ENCODE results near the gene LARGE1. TPM values are rescaled to one million over a fixed set of nuclear protein-coding genes. Genes with fewer than 3 reads are reported as not detected.
A peak's percentile ranks its signal among the peaks of the same experiment; 100 is the strongest.

The LARGE1 gene
- polyA plus RNA-seq, 1 donor: 17.8 TPM

- H3K9me3 ChIP-seq (ENCODE audit: control insufficient read depth, low read depth, low read length): no peaks in the 10 kb centered on the region
- DNase-seq: no peak
- no peak overlapping the region for H3K4me3 ChIP-seq (ENCODE audit: low read length)
- no peak overlapping the region for H3K27ac ChIP-seq (ENCODE audit: low read length)
- H3K27me3 ChIP-seq (ENCODE audit: control insufficient read depth, insufficient read depth, low read length): no peaks in the 10 kb centered on the region
- no CpG with 5 or more reads among the region's 10 CpGs for WGBS (ENCODE audit: insufficient coverage, low lambda C conversion rate)
- no peaks in the 10 kb centered on the region for H3K36me3 ChIP-seq (ENCODE audit: control insufficient read depth, insufficient read depth, low read length)
- H3K4me1 ChIP-seq (ENCODE audit: control insufficient read depth, insufficient read depth, low read length): no peaks in the 10 kb centered on the region
These were observed 232.8 kb downstream of the LARGE1 start for GRCh38 chr22:33687464-33687863.

- no peak overlapping the region for H3K4me3 ChIP-seq (ENCODE audit: low read length)
- 100% methylated on average over 3 of the region's 11 CpGs for WGBS (ENCODE audit: insufficient coverage, low lambda C conversion rate)
- no peak for DNase-seq
These were observed 236.2 kb downstream of the LARGE1 start for GRCh38 chr22:33684087-33684486.

GRCh38 chr22:33682927-33683326, 237.3 kb downstream of the LARGE1 start:
- Histone ChIP-seq H3K36me3 (ENCODE audit: control insufficient read depth, insufficient read depth, low read length) (no peaks in the 10 kb centered on the region), H3K9me3 (ENCODE audit: control insufficient read depth, low read depth, low read length) (no peaks in the 10 kb centered on the region), H3K4me1 (ENCODE audit: control insufficient read depth, insufficient read depth, low read length) (no peaks in the 10 kb centered on the region), H3K27ac (ENCODE audit: low read length) (no peak overlapping the region), H3K4me3 (ENCODE audit: low read length) (no peak overlapping the region), H3K27me3 (ENCODE audit: control insufficient read depth, insufficient read depth, low read length) (no peaks in the 10 kb centered on the region)
- WGBS (ENCODE audit: insufficient coverage, low lambda C conversion rate): no CpG with 5 or more reads among the region's 2 CpGs
- DNase-seq: no peak

More at GRCh38 chr22:33684087-33684486, 236.2 kb downstream of the LARGE1 start:
- Histone ChIP-seq H3K27me3 (ENCODE audit: control insufficient read depth, insufficient read depth, low read length) (no peaks in the 10 kb centered on the region), H3K4me1 (ENCODE audit: control insufficient read depth, insufficient read depth, low read length) (no peaks in the 10 kb centered on the region), H3K27ac (ENCODE audit: low read length) (no peak overlapping the region), H3K9me3 (ENCODE audit: control insufficient read depth, low read depth, low read length) (no peaks in the 10 kb centered on the region), H3K36me3 (ENCODE audit: control insufficient read depth, insufficient read depth, low read length) (no peaks in the 10 kb centered on the region)

- Histone ChIP-seq H3K27ac (ENCODE audit: low read length) (no peak overlapping the region), H3K4me1 (ENCODE audit: control insufficient read depth, insufficient read depth, low read length) (no peaks in the 10 kb centered on the region), H3K27me3 (ENCODE audit: control insufficient read depth, insufficient read depth, low read length) (no peaks in the 10 kb centered on the region), H3K36me3 (ENCODE audit: control insufficient read depth, insufficient read depth, low read length) (no peaks in the 10 kb centered on the region), H3K9me3 (ENCODE audit: control insufficient read depth, low read depth, low read length) (no peaks in the 10 kb centered on the region), H3K4me3 (ENCODE audit: low read length) (no peak overlapping the region)
- WGBS (ENCODE audit: insufficient coverage, low lambda C conversion rate): no CpG with 5 or more reads among the region's 3 CpGs
- DNase-seq: no peak
These were observed 239.6 kb downstream of the LARGE1 start for GRCh38 chr22:33680632-33681031.

- DNase-seq: no peak
- no peaks in the 10 kb centered on the region for H3K9me3 ChIP-seq (ENCODE audit: control insufficient read depth, low read depth, low read length)
- H3K4me1 ChIP-seq (ENCODE audit: control insufficient read depth, insufficient read depth, low read length): no peaks in the 10 kb centered on the region
- WGBS (ENCODE audit: insufficient coverage, low lambda C conversion rate): 100% methylated on average over 1 of the region's 11 CpGs
- no peak overlapping the region for H3K4me3 ChIP-seq (ENCODE audit: low read length)
- no peaks in the 10 kb centered on the region for H3K27me3 ChIP-seq (ENCODE audit: control insufficient read depth, insufficient read depth, low read length)
- no peak overlapping the region for H3K27ac ChIP-seq (ENCODE audit: low read length)
- H3K36me3 ChIP-seq (ENCODE audit: control insufficient read depth, insufficient read depth, low read length): no peaks in the 10 kb centered on the region
These were observed 241.8 kb downstream of the LARGE1 start for GRCh38 chr22:33678523-33678922.

GRCh38 chr22:33677536-33677935, 242.7 kb downstream of the LARGE1 start:
- WGBS (ENCODE audit: insufficient coverage, low lambda C conversion rate): no CpG with 5 or more reads among the region's 4 CpGs
- no peak overlapping the region for H3K4me3 ChIP-seq (ENCODE audit: low read length)
- H3K27me3 ChIP-seq (ENCODE audit: control insufficient read depth, insufficient read depth, low read length): no peaks in the 10 kb centered on the region
- no peak overlapping the region for H3K27ac ChIP-seq (ENCODE audit: low read length)
- H3K36me3 ChIP-seq (ENCODE audit: control insufficient read depth, insufficient read depth, low read length): no peaks in the 10 kb centered on the region
- no peaks in the 10 kb centered on the region for H3K4me1 ChIP-seq (ENCODE audit: control insufficient read depth, insufficient read depth, low read length)
- no peaks in the 10 kb centered on the region for H3K9me3 ChIP-seq (ENCODE audit: control insufficient read depth, low read depth, low read length)
- DNase-seq: no peak

- DNase-seq: no peak
- Histone ChIP-seq H3K27ac (ENCODE audit: low read length) (no peak overlapping the region), H3K4me1 (ENCODE audit: control insufficient read depth, insufficient read depth, low read length) (no peaks in the 10 kb centered on the region), H3K36me3 (ENCODE audit: control insufficient read depth, insufficient read depth, low read length) (no peaks in the 10 kb centered on the region), H3K27me3 (ENCODE audit: control insufficient read depth, insufficient read depth, low read length) (no peaks in the 10 kb centered on the region), H3K4me3 (ENCODE audit: low read length) (no peak overlapping the region), H3K9me3 (ENCODE audit: control insufficient read depth, low read depth, low read length) (no peaks in the 10 kb centered on the region)
- 100% methylated on average over 1 of the region's 4 CpGs for WGBS (ENCODE audit: insufficient coverage, low lambda C conversion rate)
These were observed 245.9 kb downstream of the LARGE1 start for GRCh38 chr22:33674357-33674756.

GRCh38 chr22:33669746-33670145, 250.5 kb downstream of the LARGE1 start:
- Histone ChIP-seq H3K9me3 (ENCODE audit: control insufficient read depth, low read depth, low read length) (no peaks in the 10 kb centered on the region), H3K27ac (ENCODE audit: low read length) (no peak overlapping the region), H3K4me1 (ENCODE audit: control insufficient read depth, insufficient read depth, low read length) (no peaks in the 10 kb centered on the region), H3K4me3 (ENCODE audit: low read length) (no peak overlapping the region), H3K27me3 (ENCODE audit: control insufficient read depth, insufficient read depth, low read length) (no peaks in the 10 kb centered on the region), H3K36me3 (ENCODE audit: control insufficient read depth, insufficient read depth, low read length) (no peaks in the 10 kb centered on the region)
- DNase-seq: no peak
- WGBS (ENCODE audit: insufficient coverage, low lambda C conversion rate): 80% methylated on average over 1 of the region's 2 CpGs

GRCh38 chr22:33666961-33667619, 253.2 kb downstream of the LARGE1 start:
- no peaks in the 10 kb centered on the region for H3K36me3 ChIP-seq (ENCODE audit: control insufficient read depth, insufficient read depth, low read length)
- no peaks in the 10 kb centered on the region for H3K4me1 ChIP-seq (ENCODE audit: control insufficient read depth, insufficient read depth, low read length)
- peak in 1 of 2 donors; percentile 21 for DNase-seq
- no peaks in the 10 kb centered on the region for H3K9me3 ChIP-seq (ENCODE audit: control insufficient read depth, low read depth, low read length)
- no peak overlapping the region for H3K4me3 ChIP-seq (ENCODE audit: low read length)
- no peaks in the 10 kb centered on the region for H3K27me3 ChIP-seq (ENCODE audit: control insufficient read depth, insufficient read depth, low read length)
- no peak overlapping the region for H3K27ac ChIP-seq (ENCODE audit: low read length)
- WGBS (ENCODE audit: insufficient coverage, low lambda C conversion rate): no CpG with 5 or more reads among the region's 6 CpGs

GRCh38 chr22:33666279-33666960, 253.9 kb downstream of the LARGE1 start:
- Histone ChIP-seq H3K36me3 (ENCODE audit: control insufficient read depth, insufficient read depth, low read length) (no peaks in the 10 kb centered on the region), H3K27ac (ENCODE audit: low read length) (no peak overlapping the region), H3K27me3 (ENCODE audit: control insufficient read depth, insufficient read depth, low read length) (no peaks in the 10 kb centered on the region), H3K4me1 (ENCODE audit: control insufficient read depth, insufficient read depth, low read length) (no peaks in the 10 kb centered on the region), H3K9me3 (ENCODE audit: control insufficient read depth, low read depth, low read length) (no peaks in the 10 kb centered on the region), H3K4me3 (ENCODE audit: low read length) (no peak overlapping the region)
- WGBS (ENCODE audit: insufficient coverage, low lambda C conversion rate): no CpG with 5 or more reads among the region's 4 CpGs
- no peak for DNase-seq

- Histone ChIP-seq H3K27ac (ENCODE audit: low read length) (no peak overlapping the region), H3K4me3 (ENCODE audit: low read length) (no peak overlapping the region), H3K27me3 (ENCODE audit: control insufficient read depth, insufficient read depth, low read length) (no peaks in the 10 kb centered on the region), H3K36me3 (ENCODE audit: control insufficient read depth, insufficient read depth, low read length) (no peaks in the 10 kb centered on the region), H3K9me3 (ENCODE audit: control insufficient read depth, low read depth, low read length) (no peaks in the 10 kb centered on the region), H3K4me1 (ENCODE audit: control insufficient read depth, insufficient read depth, low read length) (peaks cover 3% of the 10 kb centered on the region)
- no CpG with 5 or more reads among the region's 2 CpGs for WGBS (ENCODE audit: insufficient coverage, low lambda C conversion rate)
- peak in 1 of 2 donors; percentile 7 for DNase-seq
These were observed 260.8 kb downstream of the LARGE1 start for GRCh38 chr22:33659448-33659847.
